ENCODE measurements around the gene CRX. TPM values are rescaled to one million over a fixed set of nuclear protein-coding genes. Genes with fewer than 3 reads are reported as not detected.
"Not testable (repeated sequence)": the region's sequence is repeated elsewhere in the genome, so short reads cannot be mapped to it uniquely, and the experiment has no call there.

The CRX gene
- polyA plus RNA-seq, 4 donors = 0.12 TPM; not detected in 3

DNA sequence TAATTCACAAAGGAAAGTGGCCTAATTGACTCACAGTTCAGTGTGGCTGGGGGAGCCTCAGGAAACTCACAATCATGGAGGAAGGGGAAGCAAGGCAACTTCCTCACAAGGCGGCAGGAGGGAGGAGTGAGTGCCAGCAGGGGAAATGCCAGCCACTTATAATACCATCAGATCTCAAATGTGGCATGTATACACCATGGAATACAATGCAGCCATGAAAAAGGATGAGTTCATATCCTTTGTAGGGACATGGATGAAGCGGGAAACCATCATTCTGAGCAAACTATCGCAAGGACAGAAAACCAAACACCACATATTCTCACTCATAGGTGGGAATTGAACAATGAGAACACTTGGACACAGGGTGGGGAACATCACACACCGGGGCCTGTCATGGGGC lies 57.6 kb downstream of the CRX start:
- H3K36me3 ChIP-seq (ENCODE audit: control insufficient read depth in 3 of 3, insufficient read depth in 2 of 3, low read depth in 1 of 3, low read length in 3 of 3) = peaks cover 0 to 46% (median 4%) of the 10 kb centered on the region in 3 donors

GRCh38 chr19:47881757-47882156 lies 60.0 kb downstream of the CRX start:
- WGBS, 3 donors = 79 to 93% (median 86%) methylated on average over 5 of the region's 5 CpGs
- H3K4me1 ChIP-seq (ENCODE audit: control insufficient read depth in 3 of 3, insufficient read depth in 2 of 3, low read depth in 1 of 3, low read length in 2 of 3) = no peaks in the 10 kb centered on the region
- no peaks in the 10 kb centered on the region for H3K27me3 ChIP-seq (ENCODE audit: control insufficient read depth in 3 of 3, insufficient read depth in 3 of 3, low read length in 3 of 3)
- no peak overlapping the region for H3K4me3 ChIP-seq (ENCODE audit: low read depth in 1 of 3, low read length in 3 of 3)
- H3K36me3 ChIP-seq (ENCODE audit: control insufficient read depth in 3 of 3, insufficient read depth in 2 of 3, low read depth in 1 of 3, low read length in 3 of 3) = peaks cover 0 to 36% (median 4%) of the 10 kb centered on the region in 3 donors
- FAIRE-seq (no peak), DNase-seq (no peak)
- no peak overlapping the region for H3K27ac ChIP-seq (ENCODE audit: low read depth in 1 of 3, low read length in 2 of 3)
- H3K9me3 ChIP-seq (ENCODE audit: control insufficient read depth in 2 of 2, insufficient read depth in 1 of 2, low read depth in 1 of 2, low read length in 1 of 2) = no peaks in the 10 kb centered on the region

More for the DNA sequence above, 57.6 kb downstream of the CRX start:
- not testable (repeated sequence) for H3K4me3 ChIP-seq (ENCODE audit: low read depth in 1 of 3, low read length in 3 of 3); FAIRE-seq; H3K4me1 ChIP-seq (ENCODE audit: control insufficient read depth in 3 of 3, insufficient read depth in 2 of 3, low read depth in 1 of 3, low read length in 2 of 3); H3K27ac ChIP-seq (ENCODE audit: low read depth in 1 of 3, low read length in 2 of 3); H3K27me3 ChIP-seq (ENCODE audit: control insufficient read depth in 3 of 3, insufficient read depth in 3 of 3, low read length in 3 of 3); H3K9me3 ChIP-seq (ENCODE audit: control insufficient read depth in 2 of 2, insufficient read depth in 1 of 2, low read depth in 1 of 2, low read length in 1 of 2); DNase-seq
- 63 to 72% (median 65%) methylated on average over 3 to 4 of the region's 4 CpGs for WGBS, 3 donors

GRCh38 chr19:47882890-47883289 lies 61.2 kb downstream of the CRX start:
- Histone ChIP-seq H3K4me1 (ENCODE audit: control insufficient read depth in 3 of 3, insufficient read depth in 2 of 3, low read depth in 1 of 3, low read length in 2 of 3) (no peaks in the 10 kb centered on the region), H3K4me3 (ENCODE audit: low read depth in 1 of 3, low read length in 3 of 3) (peak overlapping the region in 2 of 3 donors; percentile 1 to 6), H3K9me3 (ENCODE audit: control insufficient read depth in 2 of 2, insufficient read depth in 1 of 2, low read depth in 1 of 2, low read length in 1 of 2) (no peaks in the 10 kb centered on the region), H3K36me3 (ENCODE audit: control insufficient read depth in 3 of 3, insufficient read depth in 2 of 3, low read depth in 1 of 3, low read length in 3 of 3) (peaks cover 0 to 32% (median 4%) of the 10 kb centered on the region in 3 donors), H3K27me3 (ENCODE audit: control insufficient read depth in 3 of 3, insufficient read depth in 3 of 3, low read length in 3 of 3) (no peaks in the 10 kb centered on the region), H3K27ac (ENCODE audit: low read depth in 1 of 3, low read length in 2 of 3) (no peak overlapping the region)
- WGBS, 3 donors = 70 to 78% (median 70%) methylated on average over 3 of the region's 3 CpGs
- FAIRE-seq = no peak
- DNase-seq = no peak

- no peaks in the 10 kb centered on the region for H3K27me3 ChIP-seq (ENCODE audit: control insufficient read depth in 3 of 3, insufficient read depth in 3 of 3, low read length in 3 of 3)
- DNase-seq (peak; percentile 43 to 53), FAIRE-seq (no peak)
- peak overlapping the region in 2 of 3 donors; percentile 52 for H3K4me3 ChIP-seq (ENCODE audit: low read depth in 1 of 3, low read length in 3 of 3)
- no peaks in the 10 kb centered on the region for H3K9me3 ChIP-seq (ENCODE audit: control insufficient read depth in 2 of 2, insufficient read depth in 1 of 2, low read depth in 1 of 2, low read length in 1 of 2)
- peak overlapping the region in 1 of 3 donors; percentile 81 for H3K27ac ChIP-seq (ENCODE audit: low read depth in 1 of 3, low read length in 2 of 3)
- H3K4me1 ChIP-seq (ENCODE audit: control insufficient read depth in 3 of 3, insufficient read depth in 2 of 3, low read depth in 1 of 3, low read length in 2 of 3) = no peaks in the 10 kb centered on the region
- WGBS, 3 donors = 42 to 60% (median 51%) methylated on average over 5 of the region's 5 CpGs
- H3K36me3 ChIP-seq (ENCODE audit: control insufficient read depth in 3 of 3, insufficient read depth in 2 of 3, low read depth in 1 of 3, low read length in 3 of 3) = peaks cover 0 to 21% (median 1%) of the 10 kb centered on the region in 3 donors
These were observed 63.3 kb downstream of the CRX start for GRCh38 chr19:47885067-47885463.

DNA sequence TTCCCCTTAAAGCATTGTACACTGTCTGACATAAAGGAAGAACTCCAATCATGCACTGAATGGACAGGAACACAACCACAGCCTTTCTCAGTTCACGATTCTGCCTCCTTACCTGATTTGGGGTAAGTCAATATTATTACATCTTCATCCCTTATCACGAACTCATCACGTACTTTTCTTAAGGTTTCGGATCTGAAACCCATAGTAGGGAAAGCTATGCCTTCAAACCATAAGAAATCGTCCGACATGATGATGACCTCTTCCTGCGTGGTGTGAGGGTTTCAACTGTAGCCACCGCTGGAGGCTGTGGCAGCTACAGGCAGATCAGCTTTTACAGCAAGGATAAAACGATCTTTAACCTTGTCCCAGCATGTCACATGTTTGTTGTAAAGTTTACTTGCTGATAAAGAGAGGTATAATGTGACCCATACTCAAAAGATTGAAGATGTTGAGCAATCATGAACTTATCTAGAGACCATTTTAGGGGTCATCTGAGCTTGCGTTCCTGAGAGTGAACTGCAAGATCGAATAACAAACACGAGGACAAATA lies 64.3 kb downstream of the CRX start, which contains the start of gene SULT2A1:
TSS of gene SULT2A1 (minus strand) at position 306 of the 550 bp plus-strand sequence. CDS start at position 248, 58 bp downstream.
- H3K27me3 ChIP-seq (ENCODE audit: control insufficient read depth in 3 of 3, insufficient read depth in 3 of 3, low read length in 3 of 3) = no peaks in the 10 kb centered on the region
- peak within 1 kb of the TSS in 2 of 3 donors; percentile 52 for H3K4me3 ChIP-seq (ENCODE audit: low read depth in 1 of 3, low read length in 3 of 3)
- FAIRE-seq (no peak), DNase-seq (peak; percentile 86)
- H3K4me1 ChIP-seq (ENCODE audit: control insufficient read depth in 3 of 3, insufficient read depth in 2 of 3, low read depth in 1 of 3, low read length in 2 of 3) = peaks cover 0 to 2% (median 0%) of the 10 kb centered on the region in 3 donors
- H3K9me3 ChIP-seq (ENCODE audit: control insufficient read depth in 2 of 2, insufficient read depth in 1 of 2, low read depth in 1 of 2, low read length in 1 of 2) = no peaks in the 10 kb centered on the region
- H3K27ac ChIP-seq (ENCODE audit: low read depth in 1 of 3, low read length in 2 of 3) = peak within 1 kb of the TSS in 2 of 3 donors; percentile 6 to 81
- 12 to 57% (median 24%) methylated on average over 12 of the region's 12 CpGs for WGBS, 3 donors
- H3K36me3 ChIP-seq (ENCODE audit: control insufficient read depth in 3 of 3, insufficient read depth in 2 of 3, low read depth in 1 of 3, low read length in 3 of 3) = peaks cover 0 to 15% (median 1%) of the 10 kb centered on the region in 3 donors

GRCh38 chr19:47890865-47891621 lies 69.3 kb downstream of the CRX start:
- no peaks in the 10 kb centered on the region for H3K27me3 ChIP-seq (ENCODE audit: control insufficient read depth in 3 of 3, insufficient read depth in 3 of 3, low read length in 3 of 3)
- WGBS, 3 donors = 58 to 60% (median 60%) methylated on average over 7 of the region's 7 CpGs
- H3K4me3 ChIP-seq (ENCODE audit: low read depth in 1 of 3, low read length in 3 of 3) = no peak overlapping the region
- peak overlapping the region in 2 of 3 donors; percentile 79 to 84 for H3K27ac ChIP-seq (ENCODE audit: low read depth in 1 of 3, low read length in 2 of 3)
- no peaks in the 10 kb centered on the region for H3K36me3 ChIP-seq (ENCODE audit: control insufficient read depth in 3 of 3, insufficient read depth in 2 of 3, low read depth in 1 of 3, low read length in 3 of 3)
- H3K4me1 ChIP-seq (ENCODE audit: control insufficient read depth in 3 of 3, insufficient read depth in 2 of 3, low read depth in 1 of 3, low read length in 2 of 3) = peaks cover 0 to 8% (median 2%) of the 10 kb centered on the region in 3 donors
- H3K9me3 ChIP-seq (ENCODE audit: control insufficient read depth in 2 of 2, insufficient read depth in 1 of 2, low read depth in 1 of 2, low read length in 1 of 2) = peaks cover 0 to 24% of the 10 kb centered on the region in 2 donors
- DNase-seq (no peak), FAIRE-seq (no peak)

DNA sequence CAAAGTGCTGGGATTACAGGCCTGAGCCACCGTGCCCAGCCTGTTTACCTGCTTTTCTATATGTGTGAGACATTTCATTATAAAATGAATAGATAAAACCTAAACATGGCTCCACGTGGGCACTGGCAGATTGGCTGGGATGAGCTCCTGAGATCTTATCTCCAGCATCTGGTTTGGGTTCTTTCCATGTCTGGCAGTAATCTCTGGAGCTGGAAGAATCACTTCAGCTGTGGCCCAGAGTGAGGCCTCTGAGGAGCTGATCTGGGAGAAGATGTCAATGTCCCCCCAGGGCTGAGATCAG lies 69.8 kb downstream of the CRX start:
- H3K36me3 ChIP-seq (ENCODE audit: control insufficient read depth in 3 of 3, insufficient read depth in 2 of 3, low read depth in 1 of 3, low read length in 3 of 3) = no peaks in the 10 kb centered on the region
- H3K4me3 ChIP-seq (ENCODE audit: low read depth in 1 of 3, low read length in 3 of 3) = no peak overlapping the region
- WGBS, 3 donors = 43 to 66% (median 56%) methylated on average over 2 of the region's 2 CpGs
- H3K27me3 ChIP-seq (ENCODE audit: control insufficient read depth in 3 of 3, insufficient read depth in 3 of 3, low read length in 3 of 3) = no peaks in the 10 kb centered on the region
- FAIRE-seq (no peak), DNase-seq (no peak)
- H3K9me3 ChIP-seq (ENCODE audit: control insufficient read depth in 2 of 2, insufficient read depth in 1 of 2, low read depth in 1 of 2, low read length in 1 of 2) = peaks cover 0 to 26% of the 10 kb centered on the region in 2 donors
- peak overlapping the region; percentile 46 to 84 (median 79) for H3K27ac ChIP-seq (ENCODE audit: low read depth in 1 of 3, low read length in 2 of 3)
- H3K4me1 ChIP-seq (ENCODE audit: control insufficient read depth in 3 of 3, insufficient read depth in 2 of 3, low read depth in 1 of 3, low read length in 2 of 3) = peaks cover 0 to 13% (median 2%) of the 10 kb centered on the region in 3 donors

DNA sequence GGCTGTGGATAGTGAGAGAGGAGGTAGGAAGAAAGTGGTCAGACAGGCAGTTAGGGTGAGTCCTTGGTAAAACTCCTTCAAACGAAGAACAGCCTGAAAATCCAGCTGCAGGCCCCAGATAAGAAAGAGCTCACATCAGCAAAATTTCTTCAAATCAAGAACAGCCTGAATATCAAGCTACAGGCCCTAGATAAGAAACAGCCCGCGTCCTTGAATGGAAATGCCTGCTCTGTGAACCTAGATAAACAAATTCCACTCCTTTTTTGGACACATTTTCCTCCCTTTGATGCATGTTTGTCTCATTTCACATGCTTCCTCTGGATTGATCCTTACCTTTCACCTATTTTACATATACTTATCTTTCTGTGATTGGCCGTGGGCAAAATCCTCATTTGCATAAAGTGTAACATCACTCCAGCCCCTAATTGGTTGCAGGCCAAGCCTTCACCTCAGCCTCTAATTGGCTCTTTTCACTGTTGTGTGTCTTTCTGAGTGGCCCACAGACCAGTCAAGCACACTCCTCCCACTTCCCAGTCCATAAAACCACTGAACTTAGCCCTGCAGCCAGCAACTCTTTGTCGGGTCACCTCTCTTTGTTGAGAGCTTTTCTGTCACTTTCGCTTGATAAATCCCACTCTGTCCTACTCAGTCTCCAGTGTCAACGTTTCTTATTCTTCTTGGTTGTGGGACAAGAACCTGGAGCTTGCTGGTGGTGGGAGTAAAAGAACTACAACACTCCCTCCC lies 70.4 kb downstream of the CRX start:
- H3K27ac ChIP-seq (ENCODE audit: low read depth in 1 of 3, low read length in 2 of 3) = peak overlapping the region; percentile 64 to 84 (median 79)
- H3K9me3 ChIP-seq (ENCODE audit: control insufficient read depth in 2 of 2, insufficient read depth in 1 of 2, low read depth in 1 of 2, low read length in 1 of 2) = peaks cover 0 to 26% of the 10 kb centered on the region in 2 donors
- no peaks in the 10 kb centered on the region for H3K36me3 ChIP-seq (ENCODE audit: control insufficient read depth in 3 of 3, insufficient read depth in 2 of 3, low read depth in 1 of 3, low read length in 3 of 3)
- H3K4me1 ChIP-seq (ENCODE audit: control insufficient read depth in 3 of 3, insufficient read depth in 2 of 3, low read depth in 1 of 3, low read length in 2 of 3) = peaks cover 0 to 16% (median 2%) of the 10 kb centered on the region in 3 donors
- 36 to 52% (median 39%) methylated on average over 7 of the region's 7 CpGs for WGBS, 3 donors
- no peak for FAIRE-seq
- H3K4me3 ChIP-seq (ENCODE audit: low read depth in 1 of 3, low read length in 3 of 3) = no peak overlapping the region
- DNase-seq = peak; percentile 73 to 89
- H3K27me3 ChIP-seq (ENCODE audit: control insufficient read depth in 3 of 3, insufficient read depth in 3 of 3, low read length in 3 of 3) = no peaks in the 10 kb centered on the region
